ENCODE results near the gene ZSCAN21. TPM values are rescaled to one million over a fixed set of nuclear protein-coding genes. Genes with fewer than 3 reads are reported as not detected.

The ZSCAN21 gene
- total RNA-seq, 1 experiment from 2014 or later: 24.3 TPM

DNA sequence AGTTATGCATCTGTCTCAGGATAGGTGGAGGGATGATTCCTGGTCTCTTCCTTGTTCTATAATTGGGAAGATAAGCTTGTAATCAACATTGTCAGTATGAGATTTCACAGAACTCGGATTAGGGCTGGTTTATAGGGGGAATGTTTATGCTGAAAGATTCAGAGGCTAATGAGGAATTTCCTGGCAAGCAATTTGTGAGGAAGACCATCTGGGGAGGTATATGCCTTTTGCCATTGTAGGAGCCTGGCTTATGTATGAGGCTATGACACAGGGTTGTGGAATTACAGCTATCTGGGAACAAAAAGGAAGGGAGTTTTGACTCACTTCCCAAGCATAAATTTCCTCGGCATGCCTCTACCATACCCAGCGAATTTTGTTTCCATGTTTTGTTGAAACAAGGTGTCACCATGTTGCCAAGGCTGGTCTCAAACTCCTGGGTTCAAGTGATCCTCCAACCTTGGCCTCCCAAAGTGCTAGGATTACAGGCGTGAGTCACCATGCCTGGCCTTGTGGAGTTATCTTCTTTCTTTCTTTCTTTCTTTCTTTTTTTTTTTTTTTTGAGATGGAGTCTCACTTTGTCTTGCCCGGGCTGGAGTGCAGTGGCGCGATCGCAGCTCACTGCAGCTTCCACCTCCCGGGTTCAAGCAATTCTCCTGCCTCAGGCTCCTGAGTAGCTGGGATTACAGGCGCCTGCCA, 37.6 kb downstream of the ZSCAN21 start:
- WGBS (ENCODE audit: extremely low coverage, insufficient read length, low lambda C conversion rate): no CpG with 5 or more reads among the region's 10 CpGs
- no peak overlapping the region for H3K27ac ChIP-seq (ENCODE audit: insufficient read length, low read depth, low read length)

More for the DNA sequence above, 37.6 kb downstream of the ZSCAN21 start:
- H2AK5ac ChIP-seq (ENCODE audit: insufficient read length, low read length): no peak overlapping the region
- no peak overlapping the region for H2BK20ac ChIP-seq (ENCODE audit: low read depth, low read length, poor library complexity, severe bottlenecking)
- no peaks in the 10 kb centered on the region; a peak in 1 of 5 replicates for H3K9me3 Mint-ChIP-seq
- no peak overlapping the region for H3K56ac ChIP-seq (ENCODE audit: insufficient read length, low read depth, low read length)
- no peak overlapping the region for H4K8ac ChIP-seq (replicated peaks; ENCODE audit: insufficient read length, low read depth, low read length)
- no peak overlapping the region for H2AFZ ChIP-seq (ENCODE audit: low read length)
- no peak overlapping the region for H3K18ac ChIP-seq (ENCODE audit: insufficient read length, low read depth, low read length)
- no peak overlapping the region for H2BK15ac ChIP-seq (ENCODE audit: low read depth, low read length)
- no peak overlapping the region for H2BK12ac ChIP-seq (ENCODE audit: insufficient read length, low read depth, low read length)
- H4K91ac ChIP-seq (ENCODE audit: insufficient read length, low read depth, low read length): no peak overlapping the region
- H3K23me2 ChIP-seq (ENCODE audit: insufficient read length, low read depth, low read length, poor library complexity, severe bottlenecking): peaks cover 4% of the 10 kb centered on the region
- no peak overlapping the region for H3K23ac ChIP-seq (ENCODE audit: insufficient read length, low read depth, low read length)
- H4K5ac ChIP-seq (ENCODE audit: insufficient read length, low read depth, low read length): no peak overlapping the region
- H4K20me1 ChIP-seq (ENCODE audit: control insufficient read depth, insufficient read depth, insufficient read length): no peaks in the 10 kb centered on the region
- peaks cover 23 to 26% (median 24%) of the 10 kb centered on the region in 3 experiments for H3K36me3 Mint-ChIP-seq (ENCODE audit: insufficient read depth in 1 of 3, low read depth in 3 of 3)
- H3T11ph ChIP-seq (ENCODE audit: low read length): no peak overlapping the region
- H3K4me1 Mint-ChIP-seq: peaks cover 14 to 22% of the 10 kb centered on the region in 2 experiments
- H3K27me3 ChIP-seq (ENCODE audit: insufficient read depth, low read length): no peaks in the 10 kb centered on the region
- H3K4me3 Mint-ChIP-seq: peak overlapping the region; percentile 2 to 3; a peak in 2 of 5 replicates
- TF ChIP-seq, protein P1, sequence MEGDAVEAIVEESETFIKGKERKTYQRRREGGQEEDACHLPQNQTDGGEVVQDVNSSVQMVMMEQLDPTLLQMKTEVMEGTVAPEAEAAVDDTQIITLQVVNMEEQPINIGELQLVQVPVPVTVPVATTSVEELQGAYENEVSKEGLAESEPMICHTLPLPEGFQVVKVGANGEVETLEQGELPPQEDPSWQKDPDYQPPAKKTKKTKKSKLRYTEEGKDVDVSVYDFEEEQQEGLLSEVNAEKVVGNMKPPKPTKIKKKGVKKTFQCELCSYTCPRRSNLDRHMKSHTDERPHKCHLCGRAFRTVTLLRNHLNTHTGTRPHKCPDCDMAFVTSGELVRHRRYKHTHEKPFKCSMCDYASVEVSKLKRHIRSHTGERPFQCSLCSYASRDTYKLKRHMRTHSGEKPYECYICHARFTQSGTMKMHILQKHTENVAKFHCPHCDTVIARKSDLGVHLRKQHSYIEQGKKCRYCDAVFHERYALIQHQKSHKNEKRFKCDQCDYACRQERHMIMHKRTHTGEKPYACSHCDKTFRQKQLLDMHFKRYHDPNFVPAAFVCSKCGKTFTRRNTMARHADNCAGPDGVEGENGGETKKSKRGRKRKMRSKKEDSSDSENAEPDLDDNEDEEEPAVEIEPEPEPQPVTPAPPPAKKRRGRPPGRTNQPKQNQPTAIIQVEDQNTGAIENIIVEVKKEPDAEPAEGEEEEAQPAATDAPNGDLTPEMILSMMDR (conservative IDR thresholded peaks at IDR 0.05): no peak
- no peak for DNase-seq
- no peak overlapping the region for H2BK5ac ChIP-seq (ENCODE audit: insufficient read length, low read length)
- H3K79me1 ChIP-seq (ENCODE audit: insufficient read depth, low read depth, low read length, poor library complexity, severe bottlenecking): no peaks in the 10 kb centered on the region
- H3K9me3 ChIP-seq (ENCODE audit: control insufficient read depth, low read depth, low read length): no peaks in the 10 kb centered on the region
- no peak overlapping the region for H3K4me2 ChIP-seq (ENCODE audit: insufficient read depth, insufficient read length, low read length)
- no peak overlapping the region for H3K4ac ChIP-seq (ENCODE audit: low read depth, low read length)
- H3K4me1 ChIP-seq (ENCODE audit: insufficient read depth, low read length): no peaks in the 10 kb centered on the region
- no peak overlapping the region for H3K14ac ChIP-seq (ENCODE audit: insufficient read depth, low read length)
- peaks cover 5% of the 10 kb centered on the region for H3K27me3 Mint-ChIP-seq (ENCODE audit: low read depth)
- H3K27ac Mint-ChIP-seq: peak overlapping the region in 1 of 3 experiments; percentile 77; a peak in 2 of 7 replicates
- H3K9ac ChIP-seq (ENCODE audit: extremely low read depth, insufficient read length, low read length): no peak overlapping the region
- no peaks in the 10 kb centered on the region for H3K79me2 ChIP-seq (ENCODE audit: insufficient read depth, low read length)
- no peak overlapping the region for H2BK120ac ChIP-seq (ENCODE audit: low read depth, low read length, poor library complexity, severe bottlenecking)
